Fibroblast of lung (primary cell): ENCODE measurements around the gene SBF2. TPM values are rescaled to one million over a fixed set of nuclear protein-coding genes. Genes with fewer than 3 reads are reported as not detected.

Experiments used
- DNase-seq, 2 donors: peaks; one replicate each; pipeline versions ENCODE4 v3.0.0 to v3.0.0-alpha.2; 2010; ENCODE audit warnings: low read depth in 2 of 2
- H2AFZ ChIP-seq: 2 replicates; pipeline ENCODE4 v1.5.1; 2012; ENCODE audit warnings: low read length, control low read depth, inconsistent platforms
- H3K27ac ChIP-seq: 2 replicates; pipeline ENCODE4 v1.5.1; 2011; ENCODE audit warnings: low read length, control low read depth; ENCODE audit not compliant: insufficient read depth
- H3K27me3 ChIP-seq: 2 replicates; pipeline ENCODE4 v1.5.1; 2011; ENCODE audit warnings: mild to moderate bottlenecking, low read length; ENCODE audit not compliant: control insufficient read depth, insufficient read depth
- H3K36me3 ChIP-seq: 2 replicates; pipeline ENCODE4 v1.5.1; 2011; ENCODE audit warnings: low read length; ENCODE audit not compliant: control insufficient read depth, insufficient read depth
- H3K4me1 ChIP-seq: 2 replicates; pipeline ENCODE4 v1.5.1; 2011; ENCODE audit warnings: low read length; ENCODE audit not compliant: control insufficient read depth, insufficient read depth; ENCODE audit errors: extremely low read depth
- H3K4me2 ChIP-seq: 2 replicates; pipeline ENCODE4 v1.5.1; 2011; ENCODE audit warnings: low read length, control low read depth; ENCODE audit not compliant: insufficient read depth; ENCODE audit errors: extremely low read depth
- H3K4me3 ChIP-seq, 4 experiments: fragments of 200-600 bp in 1 of 4; sonication (generic) in 1 of 4; replicated peaks in 1 of 4; 2 replicates each; pipeline ENCODE4 v1.5.1; 2011 to 2016; ENCODE audit warnings: low read length in 4 of 4, low read depth in 3 of 4, mild to moderate bottlenecking in 3 of 4, control low read depth in 2 of 4, inconsistent platforms in 1 of 4, mixed read lengths in 1 of 4; ENCODE audit not compliant: insufficient read depth in 1 of 4; ENCODE audit errors: control extremely low read depth in 1 of 4
- H3K79me2 ChIP-seq: 2 replicates; pipeline ENCODE4 v1.5.1; 2012; ENCODE audit warnings: mild to moderate bottlenecking, low read length, inconsistent platforms; ENCODE audit not compliant: control insufficient read depth, insufficient read depth
- H3K9ac ChIP-seq: 2 replicates; pipeline ENCODE4 v1.5.1; 2011; ENCODE audit warnings: mild to moderate bottlenecking, low read length, control low read depth; ENCODE audit not compliant: insufficient read depth
- H3K9me3 ChIP-seq: 2 replicates; pipeline ENCODE4 v1.5.1; 2012; ENCODE audit warnings: low read depth, low read length; ENCODE audit not compliant: control insufficient read depth, insufficient read depth
- H4K20me1 ChIP-seq: 2 replicates; pipeline ENCODE4 v1.5.1; 2011; ENCODE audit warnings: low read length; ENCODE audit not compliant: control insufficient read depth, insufficient read depth; ENCODE audit errors: extremely low read depth
- EZH2 ChIP-seq: IDR thresholded peaks from 2 replicates; pipeline ENCODE4 v1.5.1; 2012; ENCODE audit warnings: low read length, control low read depth, mild to moderate bottlenecking; ENCODE audit errors: missing control alignments
- polyA plus RNA-seq, 2 donors: library from polyadenylated mRNA; depleted of rRNA in 1 of 2; stranded (reverse) in 1 of 2; unstranded in 1 of 2; fragments of >200 nt; gene quantifications; 2 replicates each; pipeline ENCODE4 v1.2.1, GENCODE V29; 2011 to 2012; ENCODE audit warnings: missing spikeins in 1 of 2
- total RNA-seq: library from RNA; depleted of rRNA; stranded (reverse); fragments of >200 nt; gene quantifications from 2 replicates; pipeline ENCODE4 v1.2.1, GENCODE V29; 2014
- TF ChIP-seq, protein P1 (sequence below), 2 donors: IDR thresholded peaks in 1 of 2; conservative IDR thresholded peaks in 1 of 2; 1 replicate in 1 of 2; 2 replicates in 1 of 2; pipeline ENCODE4 v1.5.1; 2011 to 2012; ENCODE audit warnings: low read length in 2 of 2, control low read depth in 1 of 2, inconsistent platforms in 1 of 2, low read depth in 1 of 2, mild to moderate bottlenecking in 1 of 2

Gene SBF2
- total and polyA plus RNA-seq, 2 donors (not counting 1 experiment from before 2014, with no cell fraction given): 69.4 to 95.9 TPM

DNA sequence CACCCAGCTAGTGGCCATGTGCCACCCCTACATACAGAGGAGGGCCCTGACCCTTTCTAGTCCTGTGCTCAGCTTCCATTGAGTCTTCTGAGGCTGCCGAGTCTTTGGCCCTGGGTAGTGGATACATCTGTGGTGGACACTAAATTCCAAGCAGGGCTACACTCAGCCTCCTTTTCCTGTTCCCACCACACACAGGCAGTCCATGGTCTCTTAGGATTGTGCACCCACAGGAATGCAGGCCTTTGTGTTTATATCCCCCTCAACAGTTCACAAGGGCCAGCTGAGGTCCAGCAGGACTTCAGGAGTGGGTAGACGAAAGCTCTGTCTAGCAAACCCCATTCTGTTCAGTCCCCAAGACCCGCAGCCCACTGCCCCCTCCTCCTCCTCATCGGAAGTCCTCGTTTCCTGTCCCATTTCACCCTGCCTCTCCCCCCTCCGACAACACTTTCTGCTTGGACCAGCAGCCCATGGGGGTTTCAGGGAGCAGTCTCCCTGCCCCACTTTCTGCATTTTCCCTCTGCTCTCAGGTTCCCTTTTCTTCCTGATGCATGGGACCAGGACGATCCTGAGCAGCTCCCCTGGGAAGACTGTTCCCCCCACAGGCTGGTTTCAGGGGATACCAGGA lies 538.3 kb downstream of the SBF2 start:
- Histone ChIP-seq H3K36me3 (peaks cover 4% of the 10 kb centered on the region), H3K27ac (peak overlapping the region; percentile 55), H3K9ac (no peak overlapping the region), H3K4me2 (no peak overlapping the region), H3K9me3 (no peaks in the 10 kb centered on the region), H4K20me1 (no peaks in the 10 kb centered on the region), H3K79me2 (no peaks in the 10 kb centered on the region), H2AFZ (no peak overlapping the region), H3K27me3 (no peaks in the 10 kb centered on the region), H3K4me1 (peaks cover 50% of the 10 kb centered on the region), H3K4me3 (no peak overlapping the region)
- no peak for TF ChIP-seq EZH2
- TF ChIP-seq, protein P1, sequence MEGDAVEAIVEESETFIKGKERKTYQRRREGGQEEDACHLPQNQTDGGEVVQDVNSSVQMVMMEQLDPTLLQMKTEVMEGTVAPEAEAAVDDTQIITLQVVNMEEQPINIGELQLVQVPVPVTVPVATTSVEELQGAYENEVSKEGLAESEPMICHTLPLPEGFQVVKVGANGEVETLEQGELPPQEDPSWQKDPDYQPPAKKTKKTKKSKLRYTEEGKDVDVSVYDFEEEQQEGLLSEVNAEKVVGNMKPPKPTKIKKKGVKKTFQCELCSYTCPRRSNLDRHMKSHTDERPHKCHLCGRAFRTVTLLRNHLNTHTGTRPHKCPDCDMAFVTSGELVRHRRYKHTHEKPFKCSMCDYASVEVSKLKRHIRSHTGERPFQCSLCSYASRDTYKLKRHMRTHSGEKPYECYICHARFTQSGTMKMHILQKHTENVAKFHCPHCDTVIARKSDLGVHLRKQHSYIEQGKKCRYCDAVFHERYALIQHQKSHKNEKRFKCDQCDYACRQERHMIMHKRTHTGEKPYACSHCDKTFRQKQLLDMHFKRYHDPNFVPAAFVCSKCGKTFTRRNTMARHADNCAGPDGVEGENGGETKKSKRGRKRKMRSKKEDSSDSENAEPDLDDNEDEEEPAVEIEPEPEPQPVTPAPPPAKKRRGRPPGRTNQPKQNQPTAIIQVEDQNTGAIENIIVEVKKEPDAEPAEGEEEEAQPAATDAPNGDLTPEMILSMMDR (conservative IDR thresholded peaks at IDR 0.05 in 1 of 2, IDR thresholded peaks at IDR 0.05 in 1 of 2; ENCODE audit: low read depth in 1 of 2, low read length in 2 of 2): no peak
- peak; percentile 40 to 96 for DNase-seq

DNA sequence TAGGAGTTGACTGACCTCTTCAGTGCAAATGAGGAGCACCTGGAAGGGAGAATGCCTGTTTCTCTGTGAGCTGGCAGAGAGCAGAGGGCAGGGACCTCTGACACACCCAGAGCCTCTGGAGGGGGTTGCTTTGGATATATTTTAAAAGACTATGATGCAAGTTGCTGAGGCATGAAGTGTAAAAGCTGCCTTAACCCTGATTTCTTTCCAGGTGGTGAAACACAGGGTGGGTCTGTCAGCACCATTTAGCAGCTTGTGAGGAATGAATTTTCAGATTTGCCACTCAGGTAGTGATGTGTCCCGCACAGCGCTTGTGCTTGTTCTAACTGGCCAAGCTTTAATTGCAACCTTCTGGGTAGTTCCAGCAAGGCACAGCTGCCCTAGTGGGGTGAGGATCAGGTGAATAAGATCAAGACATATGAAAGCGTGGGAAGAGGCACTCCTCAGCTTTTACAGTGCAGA lies 540.0 kb downstream of the SBF2 start:
- H3K27me3 ChIP-seq: no peaks in the 10 kb centered on the region
- no peak overlapping the region for H3K4me3 ChIP-seq
- peak overlapping the region; percentile 16 for H3K9ac ChIP-seq
- H3K36me3 ChIP-seq: peaks cover 9% of the 10 kb centered on the region
- no peaks in the 10 kb centered on the region for H4K20me1 ChIP-seq
- no peak overlapping the region for H3K4me2 ChIP-seq
- TF ChIP-seq, protein P1 (conservative IDR thresholded peaks at IDR 0.05 in 1 of 2, IDR thresholded peaks at IDR 0.05 in 1 of 2; ENCODE audit: low read depth in 1 of 2, low read length in 2 of 2): no peak
- TF ChIP-seq EZH2: no peak
- no peak for DNase-seq
- no peak overlapping the region for H2AFZ ChIP-seq
- H3K4me1 ChIP-seq: peaks cover 37% of the 10 kb centered on the region
- H3K27ac ChIP-seq: peak overlapping the region; percentile 44
- H3K9me3 ChIP-seq: no peaks in the 10 kb centered on the region
- no peaks in the 10 kb centered on the region for H3K79me2 ChIP-seq

DNA sequence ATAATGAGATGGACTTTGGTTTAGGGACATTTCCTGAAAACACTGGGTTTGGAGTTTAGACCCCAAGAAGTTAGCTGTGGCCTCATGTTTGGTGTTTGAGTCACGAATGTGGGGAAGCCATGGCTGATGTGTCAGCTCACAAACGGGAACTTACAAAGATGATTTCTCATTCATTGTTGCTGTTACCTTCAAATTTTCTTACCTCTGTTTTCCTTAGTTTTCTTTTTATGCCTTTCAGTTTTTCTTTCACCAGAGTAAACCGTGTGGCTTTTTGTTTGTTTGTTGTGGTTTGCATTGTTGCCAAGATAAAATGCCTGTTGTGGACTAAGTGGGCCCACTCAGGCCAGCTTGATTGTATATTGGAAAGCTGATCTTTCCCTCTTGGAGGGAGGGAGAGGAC lies 541.0 kb downstream of the SBF2 start:
- no peak overlapping the region for H3K4me3 ChIP-seq
- no peaks in the 10 kb centered on the region for H4K20me1 ChIP-seq
- TF ChIP-seq EZH2: no peak
- TF ChIP-seq, protein P1 (conservative IDR thresholded peaks at IDR 0.05 in 1 of 2, IDR thresholded peaks at IDR 0.05 in 1 of 2; ENCODE audit: low read depth in 1 of 2, low read length in 2 of 2): no peak
- H3K79me2 ChIP-seq: no peaks in the 10 kb centered on the region
- no peaks in the 10 kb centered on the region for H3K9me3 ChIP-seq
- peak; percentile 60 to 89 for DNase-seq
- no peak overlapping the region for H2AFZ ChIP-seq
- H3K4me2 ChIP-seq: no peak overlapping the region
- H3K4me1 ChIP-seq: peaks cover 37% of the 10 kb centered on the region
- H3K9ac ChIP-seq: no peak overlapping the region
- H3K36me3 ChIP-seq: peaks cover 12% of the 10 kb centered on the region
- H3K27ac ChIP-seq: peak overlapping the region; percentile 44
- no peaks in the 10 kb centered on the region for H3K27me3 ChIP-seq
